A673 (cell line): Measurements from ENCODE around the gene RAD51. TPM values are rescaled to one million over a fixed set of nuclear protein-coding genes. Genes with fewer than 3 reads are reported as not detected.

Experiments used
- BruUV-seq: library from RNA; stranded (reverse); fragments of 400-500 nt; replicated peaks from 2 replicates; lab custom pipeline; 2021; lab: Mats Ljungman, UMichigan
- CTCF ChIA-PET: fragments of 300-600 bp; sonication (Branson Sonifier 250); formaldehyde crosslinking; loops from one replicate; lab custom pipeline; 2022; ENCODE audit warnings: antibody characterized with exemption; lab: Charles Lee
- POLR2A ChIA-PET: fragments of 300-600 bp; sonication (Branson Sonifier 250); formaldehyde crosslinking; loops from one replicate; lab custom pipeline; 2022; ENCODE audit warnings: antibody characterized with exemption; ENCODE audit not compliant: low non-redundant PET; lab: Charles Lee
- DNase-seq: peaks from one replicate; pipeline ENCODE4 v3.0.0-alpha.2; 2015; ENCODE audit warnings: low spot score
- H3K27ac ChIP-seq: fragments of 200-600 bp; sonication (generic); 2 replicates; pipeline ENCODE4 v1.5.1; 2016; ENCODE audit warnings: mixed run types, low read depth, mild to moderate bottlenecking, mixed read lengths, antibody characterized with exemption, low read length; ENCODE audit not compliant: poor library complexity, severe bottlenecking
- H3K27me3 ChIP-seq: fragments of 200-600 bp; sonication (generic); replicated peaks from 2 replicates; pipeline ENCODE4 v1.6.1; 2017; ENCODE audit warnings: mixed run types, low read depth, mild to moderate bottlenecking, mixed read lengths, antibody characterized with exemption, low read length; ENCODE audit not compliant: insufficient read depth, poor library complexity
- H3K36me3 ChIP-seq: fragments of 200-600 bp; sonication (generic); 2 replicates; pipeline ENCODE4 v1.6.1; 2016; ENCODE audit warnings: mixed run types, mild to moderate bottlenecking, mixed read lengths, antibody characterized with exemption, low read length; ENCODE audit not compliant: insufficient read depth, poor library complexity, severe bottlenecking
- H3K4me1 ChIP-seq: fragments of 200-600 bp; sonication (generic); 2 replicates; pipeline ENCODE4 v1.6.1; 2017; ENCODE audit warnings: mixed run types, mild to moderate bottlenecking, mixed read lengths, antibody characterized with exemption, low read length; ENCODE audit not compliant: insufficient read depth, poor library complexity, severe bottlenecking
- H3K4me3 ChIP-seq: fragments of 200-600 bp; sonication (generic); 2 replicates; pipeline ENCODE4 v1.5.1; 2016; ENCODE audit warnings: low read depth, mixed run types, mild to moderate bottlenecking, mixed read lengths, low read length; ENCODE audit not compliant: poor library complexity, severe bottlenecking
- H3K9me3 ChIP-seq: fragments of 200-600 bp; sonication (generic); 2 replicates; pipeline ENCODE4 v1.6.1; 2016; ENCODE audit warnings: mixed run types, low read depth, mild to moderate bottlenecking, mixed read lengths, antibody characterized with exemption, low read length; ENCODE audit not compliant: poor library complexity, severe bottlenecking
- EZH2 ChIP-seq: fragments of 200-600 bp; sonication (generic); IDR thresholded peaks from 2 replicates; pipeline ENCODE4 v1.6.1; 2017; ENCODE audit warnings: borderline replicate concordance, low read depth, mild to moderate bottlenecking, mixed read lengths, antibody characterized with exemption, low read length; ENCODE audit not compliant: poor library complexity, severe bottlenecking
- intact Hi-C: fragments of 100-400 bp; cut with micrococcal nuclease; formaldehyde crosslinking; loops from one replicate; pipeline ENCODE4 v1.10.0; 2022; ENCODE audit not compliant: unreplicated experiment
- total RNA-seq: library from RNA; stranded (reverse); gene quantifications from 2 replicates; pipeline ENCODE4 v1.2.3, GENCODE V29; 2021
- TF ChIP-seq, protein P1 (sequence below): fragments of 300-800, 200-600 bp; sonication (generic); conservative IDR thresholded peaks from 2 replicates; pipeline ENCODE4 v1.5.1; 2017; ENCODE audit warnings: low read depth, mild to moderate bottlenecking, antibody characterized with exemption, low read length, moderate library complexity, mixed read lengths

RAD51 gene
- total RNA-seq, 1 experiment from 2014 or later, result 51.1 TPM

DNA sequence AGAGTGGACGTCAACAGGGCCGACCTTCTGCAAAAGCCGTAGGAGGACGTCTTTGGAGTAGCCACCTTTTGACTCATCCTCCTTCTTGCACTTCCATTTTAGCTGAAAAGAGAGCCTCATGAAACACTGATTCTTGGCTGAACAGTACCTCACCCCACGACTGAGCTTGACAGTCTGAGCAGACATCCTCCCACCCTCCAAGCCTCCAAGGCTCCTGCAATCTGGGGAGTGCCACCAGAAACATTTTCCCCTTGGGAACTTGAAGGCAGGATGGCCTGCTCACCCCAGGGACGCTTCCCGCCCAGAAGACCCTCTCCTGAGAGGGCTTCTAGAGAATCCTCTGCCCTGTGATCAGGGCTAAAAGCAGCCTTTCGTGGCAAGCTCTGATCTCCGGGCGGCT lies 80.0 kb downstream of the RAD51 start:
- BruUV-seq, result no TSS peak
- Histone ChIP-seq H3K4me1 (no peaks in the 10 kb centered on the region), H3K27me3 (no peaks in the 10 kb centered on the region), H3K4me3 (no peak overlapping the region), H3K27ac (no peak overlapping the region), H3K36me3 (peaks cover 33% of the 10 kb centered on the region), H3K9me3 (no peaks in the 10 kb centered on the region)
- no peak for DNase-seq
- intact Hi-C loops, result no loop called here
- CTCF ChIA-PET, result no interaction called here
- POLR2A ChIA-PET, result no interaction called here
- TF ChIP-seq EZH2, result no peak
- TF ChIP-seq, protein P1, sequence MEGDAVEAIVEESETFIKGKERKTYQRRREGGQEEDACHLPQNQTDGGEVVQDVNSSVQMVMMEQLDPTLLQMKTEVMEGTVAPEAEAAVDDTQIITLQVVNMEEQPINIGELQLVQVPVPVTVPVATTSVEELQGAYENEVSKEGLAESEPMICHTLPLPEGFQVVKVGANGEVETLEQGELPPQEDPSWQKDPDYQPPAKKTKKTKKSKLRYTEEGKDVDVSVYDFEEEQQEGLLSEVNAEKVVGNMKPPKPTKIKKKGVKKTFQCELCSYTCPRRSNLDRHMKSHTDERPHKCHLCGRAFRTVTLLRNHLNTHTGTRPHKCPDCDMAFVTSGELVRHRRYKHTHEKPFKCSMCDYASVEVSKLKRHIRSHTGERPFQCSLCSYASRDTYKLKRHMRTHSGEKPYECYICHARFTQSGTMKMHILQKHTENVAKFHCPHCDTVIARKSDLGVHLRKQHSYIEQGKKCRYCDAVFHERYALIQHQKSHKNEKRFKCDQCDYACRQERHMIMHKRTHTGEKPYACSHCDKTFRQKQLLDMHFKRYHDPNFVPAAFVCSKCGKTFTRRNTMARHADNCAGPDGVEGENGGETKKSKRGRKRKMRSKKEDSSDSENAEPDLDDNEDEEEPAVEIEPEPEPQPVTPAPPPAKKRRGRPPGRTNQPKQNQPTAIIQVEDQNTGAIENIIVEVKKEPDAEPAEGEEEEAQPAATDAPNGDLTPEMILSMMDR, result no peak

DNA sequence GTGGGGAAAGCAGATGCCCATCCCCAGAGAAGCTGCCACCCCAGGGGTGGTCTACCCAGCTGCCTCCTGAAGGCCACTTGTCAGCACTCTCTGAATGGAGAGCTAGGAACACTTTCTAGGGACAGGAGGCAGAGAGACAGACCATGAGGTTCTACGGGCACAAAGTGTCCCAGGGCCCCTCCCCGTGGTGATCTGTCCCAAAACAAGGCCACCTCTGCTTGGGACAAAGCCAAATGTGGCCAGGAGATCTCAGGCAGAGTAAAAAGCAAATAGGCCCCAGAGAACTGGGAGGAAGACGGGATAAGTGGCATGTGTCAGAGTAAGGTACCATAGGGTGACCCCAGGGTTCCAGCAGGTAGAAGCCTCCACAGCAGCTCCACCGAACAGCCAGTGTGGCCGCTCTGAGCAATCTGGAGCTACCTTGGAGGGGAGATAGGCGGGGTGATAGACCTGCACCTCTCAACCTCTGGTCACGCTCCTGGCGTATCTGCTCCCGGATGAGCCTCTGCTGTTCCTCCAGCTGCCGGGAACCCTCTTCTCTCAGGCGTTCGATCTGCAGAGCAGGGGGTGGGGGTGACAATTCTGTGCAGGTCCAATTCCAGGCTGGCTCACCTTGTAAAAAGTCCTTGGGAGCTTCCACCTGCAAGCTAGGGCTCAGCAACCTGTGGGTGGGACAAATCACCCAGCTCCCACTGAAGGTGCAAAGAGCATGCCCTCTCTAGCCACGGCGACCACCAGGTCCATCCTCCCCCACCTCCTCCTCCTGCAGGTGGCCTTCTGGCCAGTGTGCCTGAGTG lies 81.0 kb downstream of the RAD51 start:
- Histone ChIP-seq H3K9me3 (no peaks in the 10 kb centered on the region), H3K4me1 (no peaks in the 10 kb centered on the region), H3K4me3 (no peak overlapping the region), H3K27ac (no peak overlapping the region), H3K36me3 (peaks cover 33% of the 10 kb centered on the region), H3K27me3 (no peaks in the 10 kb centered on the region)
- no TSS peak for BruUV-seq
- ChIA-PET POLR2A (no interaction called here), CTCF (no interaction called here)
- no peak for DNase-seq
- intact Hi-C loops, result no loop called here
- TF ChIP-seq, protein P1, result no peak
- no peak for TF ChIP-seq EZH2

GRCh38 chr15:40776537-40777141 lies 81.7 kb downstream of the RAD51 start:
- H3K4me3 ChIP-seq, result no peak overlapping the region
- TF ChIP-seq, protein P1, result no peak
- POLR2A ChIA-PET, result no interaction called here
- no peak overlapping the region for H3K27ac ChIP-seq
- no peaks in the 10 kb centered on the region for H3K4me1 ChIP-seq
- no peaks in the 10 kb centered on the region for H3K27me3 ChIP-seq
- BruUV-seq, result no TSS peak
- peaks cover 33% of the 10 kb centered on the region for H3K36me3 ChIP-seq
- H3K9me3 ChIP-seq, result no peaks in the 10 kb centered on the region
- intact Hi-C loops, result no loop called here
- no peak for DNase-seq
- CTCF ChIA-PET, result no interaction called here

Other genes with a start within 250 kb of the RAD51 start
- 14.3 and 17.6 TPM in 2 replicates for gene CHST14, start 224.2 kb upstream of the RAD51 start, total RNA-seq
- gene CCDC32, start 130.1 kb upstream of the RAD51 start, total RNA-seq, result 10.4 and 11.7 TPM in 2 replicates
- gene RPUSD2, start 125.9 kb upstream of the RAD51 start, total RNA-seq, result 17.0 and 18.1 TPM in 2 replicates
- gene KNL1, start 100.9 kb upstream of the RAD51 start, total RNA-seq, result 36.7 and 40.3 TPM in 2 replicates
- 50.8 and 50.9 TPM in 2 replicates for gene RMDN3, start 60.1 kb downstream of the RAD51 start, total RNA-seq
- 7.1 and 10.8 TPM in 2 replicates for gene GCHFR, start 68.9 kb downstream of the RAD51 start, total RNA-seq
- 0.33 and 0.62 TPM in 2 replicates for gene C15orf62, start 74.8 kb downstream of the RAD51 start, total RNA-seq
- gene ZFYVE19, start 111.9 kb downstream of the RAD51 start, total RNA-seq, result 26.4 and 27.1 TPM in 2 replicates
- 34.5 and 37.1 TPM in 2 replicates for gene DNAJC17, start 112.3 kb downstream of the RAD51 start, total RNA-seq
- not detected in 2 replicates for gene PPP1R14D, start 133.5 kb downstream of the RAD51 start, total RNA-seq
- 1.9 and 3.3 TPM in 2 replicates for gene SPINT1, start 148.9 kb downstream of the RAD51 start, total RNA-seq
- 1.6 TPM in 2 replicates for gene RHOV, start 179.1 kb downstream of the RAD51 start, total RNA-seq
- gene VPS18, start 199.3 kb downstream of the RAD51 start, total RNA-seq, result 21.9 and 23.8 TPM in 2 replicates
- 0.11 and 0.15 TPM in 2 replicates for gene DLL4, start 234.2 kb downstream of the RAD51 start, total RNA-seq